NCI-H69 (cell line): ENCODE measurements around the gene KLK7.

Source experiments
- DNase-seq: peaks from one replicate; lab custom pipeline; 2025; lab: John Stamatoyannopoulos, UW

The KLK7 gene

DNA sequence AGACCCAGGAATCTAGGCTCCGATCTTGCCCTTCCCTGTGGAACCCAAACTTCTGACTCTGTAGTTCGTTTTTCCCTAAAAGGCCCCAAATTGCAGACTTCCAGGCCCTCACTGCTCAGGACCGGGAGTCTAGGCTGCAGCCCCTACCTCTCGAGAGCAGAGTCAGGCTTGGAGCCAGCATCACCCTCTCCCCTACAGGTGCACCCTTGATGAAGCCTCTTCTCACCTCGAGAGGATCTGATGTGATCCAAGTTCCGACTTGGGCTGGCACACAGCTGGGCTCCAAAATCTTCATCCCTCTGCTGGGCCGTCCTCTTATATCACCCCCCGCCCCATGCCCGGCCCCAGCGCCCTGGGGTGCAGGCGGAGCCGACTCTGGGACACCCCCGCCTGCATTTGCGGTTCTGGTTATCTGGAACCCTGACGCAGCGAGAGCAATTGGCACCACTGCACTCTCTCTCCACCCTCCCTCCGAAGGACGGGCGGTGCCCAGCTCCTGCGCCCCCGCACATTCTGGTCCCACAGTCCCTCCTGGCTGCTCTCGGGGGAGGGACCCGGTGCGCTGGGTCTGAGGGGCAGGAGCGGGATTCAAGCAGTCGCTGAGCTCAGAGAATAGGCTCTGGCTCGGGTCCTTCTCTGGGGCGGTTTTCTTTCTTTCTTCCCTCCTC is at the start of gene KLK7:
Gene KLK7 (minus strand): TSS at position 293 of the 668 bp plus-strand sequence. CDS start 1,518 bp downstream, outside the sequence.
- no peak for DNase-seq

DNA sequence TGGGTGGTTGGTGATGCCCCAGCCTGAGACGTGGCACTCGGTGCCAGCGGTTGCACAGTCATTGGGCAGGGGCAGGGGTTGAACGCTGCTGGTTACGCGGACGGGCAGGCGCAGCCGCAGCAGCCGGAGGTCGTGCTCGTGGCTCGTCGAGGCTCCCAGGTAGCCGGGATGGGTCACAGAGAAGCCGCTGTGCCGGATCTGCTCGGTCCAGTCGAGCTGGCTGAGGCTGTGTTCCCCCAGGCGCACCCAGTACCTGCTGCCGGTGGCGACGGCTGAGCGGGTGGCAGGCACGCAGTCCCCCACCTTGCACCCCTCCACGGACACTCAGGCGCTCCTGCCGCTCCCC is 48.1 kb upstream of the KLK7 start:
- no peak for DNase-seq

DNA sequence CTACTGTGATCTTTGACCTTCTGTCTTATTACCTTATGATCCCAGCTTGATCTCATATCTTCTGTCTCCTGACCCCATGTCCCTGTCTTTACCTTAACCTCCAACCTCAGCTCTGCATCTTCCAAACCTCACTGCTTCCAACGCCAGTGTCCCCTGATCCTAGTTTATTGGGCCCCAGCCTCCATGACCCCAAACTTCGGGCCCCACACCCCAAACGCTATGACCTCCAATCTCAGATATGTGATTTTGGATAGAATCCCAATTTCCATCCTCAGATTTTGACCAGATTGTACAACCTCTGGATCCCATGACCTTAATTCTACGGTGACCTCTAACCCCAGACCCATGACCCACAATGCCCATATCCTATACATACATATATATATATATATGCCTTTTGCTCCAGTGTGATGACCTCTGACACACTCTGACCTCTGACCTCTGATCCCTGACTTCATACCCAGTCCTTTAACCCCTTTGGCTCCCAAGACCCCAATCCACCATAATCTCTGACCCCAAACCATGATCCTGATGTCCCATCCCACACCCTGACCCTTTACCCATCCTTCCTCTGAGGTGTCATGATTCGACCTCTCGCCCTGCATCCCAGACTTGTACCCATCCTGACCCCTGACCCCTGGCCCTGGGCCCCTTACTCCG is 47.6 kb upstream of the KLK7 start:
- no peak for DNase-seq

DNA sequence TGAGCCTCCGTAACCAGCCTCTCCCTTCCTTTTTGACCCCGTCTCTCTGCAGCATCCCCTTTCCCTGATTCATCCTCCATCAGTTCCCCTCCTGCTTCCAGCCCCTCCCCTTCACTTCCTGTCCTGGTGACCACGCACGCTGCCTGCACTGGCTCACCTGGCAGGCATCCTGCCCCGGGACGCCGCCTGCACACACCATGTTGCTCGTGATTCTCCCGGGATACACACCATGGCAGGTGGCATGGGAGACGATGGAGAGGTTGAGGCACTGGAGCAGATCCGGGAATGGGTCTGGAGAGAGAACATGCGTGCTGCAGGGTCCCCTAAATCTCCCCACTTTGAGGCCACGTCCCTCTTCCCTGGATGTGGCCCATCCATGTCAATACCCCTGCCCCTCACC is 46.9 kb upstream of the KLK7 start:
- DNase-seq = no peak

DNA sequence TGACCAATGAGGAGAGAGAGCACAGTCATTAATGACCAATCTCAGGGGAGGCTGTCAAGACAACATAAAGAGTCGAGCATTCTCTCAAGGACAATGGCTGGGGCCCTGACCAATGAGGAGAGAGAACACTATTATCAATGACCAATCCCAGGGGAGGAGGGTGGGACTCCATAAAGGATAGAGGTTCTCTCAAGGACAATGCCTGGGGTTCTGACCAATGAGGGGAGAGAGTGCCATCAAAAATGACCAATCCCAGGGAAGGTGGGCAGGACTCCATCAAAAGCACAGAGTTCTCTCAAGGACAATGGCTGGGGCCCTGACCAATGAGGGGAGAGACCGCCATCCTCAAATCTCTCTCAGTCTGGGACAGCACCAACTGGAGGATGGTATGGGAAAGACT is 46.0 kb upstream of the KLK7 start:
- peak; percentile 10 for DNase-seq

DNA sequence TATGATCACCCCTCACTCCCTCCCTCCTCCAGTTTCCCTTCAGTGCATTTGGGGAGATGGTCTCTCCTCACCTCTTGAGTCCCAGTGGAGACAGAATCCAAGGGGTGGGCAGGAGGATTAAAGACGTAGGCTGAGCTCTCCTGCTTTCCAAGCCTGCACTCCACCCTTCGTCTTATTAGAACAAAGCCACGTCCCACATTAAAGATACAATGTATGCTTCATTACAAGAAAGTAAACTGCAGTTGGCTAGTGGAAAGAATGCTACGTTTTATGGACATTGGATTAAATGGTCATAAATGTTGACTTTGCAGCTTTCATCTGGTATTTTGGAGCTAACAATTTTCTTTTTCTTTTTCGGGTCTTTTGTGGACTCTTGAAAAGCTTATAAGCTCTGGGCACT is 44.2 kb upstream of the KLK7 start:
- DNase-seq = no peak

DNA sequence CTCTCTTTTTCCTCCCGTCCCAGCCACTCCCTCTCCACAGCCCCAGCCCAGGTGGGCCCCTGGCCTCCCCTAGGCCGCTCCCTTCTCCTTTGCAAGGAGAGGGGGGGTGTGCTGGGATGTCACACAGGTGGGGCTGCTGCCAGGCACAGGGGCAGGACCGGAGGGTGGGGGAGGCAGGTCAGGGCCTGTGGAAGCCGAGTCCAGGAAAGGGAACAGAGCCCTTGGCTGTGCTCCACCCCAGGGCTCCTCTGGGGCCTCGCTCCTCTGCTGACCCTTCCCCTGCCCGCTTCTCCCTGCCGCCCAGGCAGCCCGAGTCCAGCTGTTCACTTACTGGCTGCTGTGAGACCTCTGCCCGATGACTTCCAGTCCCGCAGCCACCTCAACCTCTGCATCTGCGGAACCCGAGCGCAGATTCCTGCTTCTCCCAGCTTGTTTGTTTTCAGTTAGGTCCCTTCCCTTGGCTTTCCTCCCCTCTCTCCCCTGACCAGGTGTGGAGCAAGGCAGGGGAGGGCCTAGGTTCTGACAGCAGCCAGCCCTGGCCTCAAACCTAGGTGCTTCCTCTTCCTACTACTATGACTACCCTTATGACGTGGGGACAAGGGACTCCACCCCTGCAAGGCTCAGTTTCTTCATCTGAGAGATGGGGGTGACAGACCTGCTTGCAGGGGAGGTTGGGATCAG is 43.5 kb upstream of the KLK7 start:
- no peak for DNase-seq

DNA sequence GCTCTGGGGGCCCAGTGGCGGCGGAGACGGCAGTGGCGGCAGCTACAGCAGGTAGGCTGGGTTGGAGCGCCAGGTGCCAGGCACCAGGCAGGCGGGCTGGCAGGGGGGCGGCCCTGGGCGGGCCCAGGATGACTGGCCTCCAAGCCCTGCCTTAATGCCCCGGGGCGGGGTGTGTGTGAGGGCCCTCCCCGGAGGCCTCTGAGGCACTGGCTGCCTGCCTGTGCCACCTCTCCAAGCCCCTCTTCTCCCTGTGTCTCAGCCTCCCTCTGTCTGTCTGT is 42.8 kb upstream of the KLK7 start, which contains the start of gene KLK11:
Gene KLK11 (minus strand): TSS at position 63 of the 278 bp plus-strand sequence. CDS start 985 bp downstream, outside the sequence.
- peak; percentile 72 for DNase-seq

DNA sequence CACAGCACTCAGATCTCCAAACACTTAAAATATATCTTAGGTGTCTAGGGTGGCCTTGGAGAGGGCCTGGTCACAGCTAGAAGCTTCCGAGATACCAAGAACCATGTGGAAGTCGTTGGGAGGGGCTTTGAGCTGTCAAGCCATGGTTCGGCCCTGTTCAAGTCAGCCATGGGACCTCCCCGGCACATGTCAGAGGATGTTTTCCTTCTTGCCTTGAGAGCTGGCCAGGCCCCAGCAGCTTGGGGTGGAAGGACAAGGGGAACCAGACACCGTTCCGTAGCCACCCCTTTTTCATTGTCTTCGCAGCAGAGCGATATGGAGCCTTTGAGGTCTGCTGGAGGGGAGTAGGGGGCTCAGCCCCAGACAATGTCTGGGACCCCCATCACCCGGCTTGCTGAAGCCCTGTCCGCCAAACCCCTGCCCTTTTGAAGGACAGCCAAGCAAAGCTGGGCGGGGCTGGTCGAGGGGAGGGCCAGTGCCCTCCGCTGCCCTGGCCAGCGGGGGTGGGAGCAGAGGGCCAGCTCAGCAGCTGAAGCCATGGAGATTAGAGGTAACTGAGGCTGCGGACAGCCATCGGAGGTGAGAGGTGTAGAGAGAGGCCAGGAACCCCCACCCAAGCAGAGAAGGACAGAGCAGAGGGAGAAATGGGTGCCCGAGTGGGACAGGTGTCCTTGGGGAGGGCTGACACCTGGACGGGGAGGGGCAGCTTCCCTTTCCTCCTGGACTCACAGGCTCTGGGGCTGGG is 42.3 kb upstream of the KLK7 start:
- no peak for DNase-seq

DNA sequence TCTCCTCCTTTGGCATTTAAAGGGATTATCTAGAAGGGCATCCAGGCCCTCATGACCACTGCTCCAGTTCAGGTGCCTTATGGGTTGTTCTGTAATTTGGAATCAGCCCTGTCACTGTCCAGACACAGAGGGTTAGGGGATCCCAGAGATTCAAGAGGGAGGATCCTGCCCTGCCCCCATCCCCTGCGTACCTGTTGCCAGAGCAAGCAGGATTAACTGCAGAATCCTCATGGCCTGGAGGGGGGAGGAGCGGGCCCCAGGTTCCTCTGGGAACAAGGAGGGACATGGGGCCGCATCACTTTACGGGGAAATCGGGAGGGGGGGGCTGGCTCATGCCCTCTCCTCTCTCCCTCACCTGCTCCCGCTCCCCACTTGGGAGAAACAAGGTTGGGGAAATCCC is 41.7 kb upstream of the KLK7 start:
- DNase-seq = no peak

DNA sequence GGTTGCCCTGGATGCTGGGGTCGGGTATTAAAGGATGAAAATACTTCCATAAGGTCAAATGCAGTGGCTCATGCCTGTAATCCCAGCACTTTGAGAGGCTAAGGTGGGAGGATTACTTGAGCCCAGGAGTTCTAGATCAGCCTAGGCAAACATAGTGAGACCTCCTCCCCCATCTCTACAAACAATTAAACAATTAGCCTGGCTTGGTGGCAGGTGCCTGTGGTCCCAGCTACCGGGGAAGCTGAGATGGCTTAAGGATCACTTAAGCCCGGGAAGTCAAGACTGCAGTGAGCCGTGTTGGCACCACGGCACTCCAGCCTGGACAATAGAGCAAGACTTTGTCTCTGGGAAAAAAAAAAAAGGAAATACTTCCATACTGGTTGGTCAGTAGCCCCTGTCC is 41.2 kb upstream of the KLK7 start:
- DNase-seq = peak; percentile 26

DNA sequence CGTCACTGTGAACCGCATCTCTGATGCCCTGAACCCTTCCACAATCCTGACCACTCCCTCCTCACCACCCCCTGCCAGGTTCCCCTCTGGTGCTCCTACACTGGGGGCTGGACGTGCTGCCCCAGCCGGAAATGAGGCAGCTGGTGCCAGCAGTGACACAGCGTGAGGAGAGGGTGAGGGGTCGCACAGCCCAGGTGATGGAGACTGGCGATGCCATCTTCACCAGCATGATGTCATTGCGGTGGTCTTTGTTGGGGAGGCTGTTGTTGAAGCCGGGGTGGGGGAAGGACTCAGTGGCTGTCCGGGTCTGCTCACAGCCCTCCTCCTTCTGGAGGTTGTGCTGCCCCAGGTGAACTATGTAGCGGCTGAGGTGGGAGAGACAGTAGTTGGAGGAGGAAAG is 40.2 kb upstream of the KLK7 start:
- DNase-seq = no peak

DNA sequence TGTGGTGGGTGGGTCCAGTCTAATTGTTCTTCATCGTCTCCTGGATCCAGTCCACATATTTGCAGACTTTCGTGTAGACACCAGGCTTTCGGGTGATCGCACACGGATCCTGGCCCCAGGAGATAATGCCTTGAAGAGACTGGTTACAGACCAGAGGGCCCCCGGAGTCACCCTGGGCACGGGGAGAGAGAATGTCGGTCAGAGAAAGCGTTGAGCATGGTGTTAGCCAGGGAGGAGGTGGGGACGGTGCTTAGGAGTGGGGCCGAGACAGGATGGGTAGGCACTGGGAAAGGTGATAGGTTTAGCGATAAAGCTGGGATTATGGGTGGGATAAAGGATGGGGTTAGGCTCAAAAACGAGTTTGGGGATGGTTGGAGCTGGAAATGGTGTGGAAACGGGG is 38.8 kb upstream of the KLK7 start:
- DNase-seq = no peak

DNA sequence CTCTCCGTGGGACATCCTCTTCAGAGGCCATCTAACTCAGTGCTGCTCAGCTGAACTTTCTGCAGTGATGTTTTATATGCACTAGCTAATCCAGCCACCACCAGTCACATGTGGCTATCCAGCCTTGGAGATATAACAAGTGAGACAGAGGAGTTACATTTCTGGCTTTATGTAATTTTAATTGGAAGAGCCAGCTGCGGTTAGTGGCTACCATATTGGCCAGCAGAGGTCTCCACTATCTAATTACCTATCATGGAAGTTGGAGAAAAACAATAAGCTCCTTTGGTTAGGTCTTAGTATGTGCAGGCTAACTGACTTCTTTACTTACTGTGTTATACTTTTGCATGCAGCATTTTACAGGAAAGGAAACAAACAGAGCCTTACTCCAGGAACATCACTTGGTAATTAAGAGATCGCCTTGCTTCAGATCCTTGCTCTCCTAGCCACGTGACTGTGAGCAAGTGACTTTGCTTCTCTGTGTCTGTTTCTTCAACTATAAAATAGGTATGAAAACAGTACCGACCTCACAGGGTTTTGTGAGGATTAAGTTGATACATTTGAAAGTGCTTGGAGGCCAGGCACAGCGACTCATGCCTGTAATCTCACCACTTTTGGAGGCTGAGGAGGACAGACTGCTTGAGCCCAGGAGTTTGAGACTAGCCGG is 37.4 kb upstream of the KLK7 start:
- DNase-seq = peak; percentile 61

DNA sequence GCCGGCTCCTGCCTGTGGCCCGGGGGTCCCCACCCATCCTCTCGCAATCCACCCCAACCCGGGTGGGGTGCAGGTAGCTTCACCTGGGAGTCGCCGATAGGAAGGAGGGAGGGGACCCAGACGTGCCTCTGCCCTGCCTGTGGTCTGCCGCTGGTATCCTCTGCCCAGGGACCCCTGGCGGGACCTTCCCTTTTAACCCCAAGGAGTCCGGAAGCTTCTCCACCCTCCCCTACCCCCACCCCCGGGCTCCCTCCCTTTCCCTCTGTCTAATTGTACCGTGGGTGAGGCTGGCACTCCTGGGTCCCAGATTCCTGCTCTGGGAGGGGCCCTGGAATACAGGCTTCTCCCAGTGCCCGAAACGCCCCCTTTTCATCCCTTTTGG is 35.8 kb upstream of the KLK7 start, which contains the start of gene KLK10:
Gene KLK10 (minus strand): TSS at position 166 of the 382 bp plus-strand sequence. CDS start 579 bp downstream, outside the sequence.
- DNase-seq = no peak

DNA sequence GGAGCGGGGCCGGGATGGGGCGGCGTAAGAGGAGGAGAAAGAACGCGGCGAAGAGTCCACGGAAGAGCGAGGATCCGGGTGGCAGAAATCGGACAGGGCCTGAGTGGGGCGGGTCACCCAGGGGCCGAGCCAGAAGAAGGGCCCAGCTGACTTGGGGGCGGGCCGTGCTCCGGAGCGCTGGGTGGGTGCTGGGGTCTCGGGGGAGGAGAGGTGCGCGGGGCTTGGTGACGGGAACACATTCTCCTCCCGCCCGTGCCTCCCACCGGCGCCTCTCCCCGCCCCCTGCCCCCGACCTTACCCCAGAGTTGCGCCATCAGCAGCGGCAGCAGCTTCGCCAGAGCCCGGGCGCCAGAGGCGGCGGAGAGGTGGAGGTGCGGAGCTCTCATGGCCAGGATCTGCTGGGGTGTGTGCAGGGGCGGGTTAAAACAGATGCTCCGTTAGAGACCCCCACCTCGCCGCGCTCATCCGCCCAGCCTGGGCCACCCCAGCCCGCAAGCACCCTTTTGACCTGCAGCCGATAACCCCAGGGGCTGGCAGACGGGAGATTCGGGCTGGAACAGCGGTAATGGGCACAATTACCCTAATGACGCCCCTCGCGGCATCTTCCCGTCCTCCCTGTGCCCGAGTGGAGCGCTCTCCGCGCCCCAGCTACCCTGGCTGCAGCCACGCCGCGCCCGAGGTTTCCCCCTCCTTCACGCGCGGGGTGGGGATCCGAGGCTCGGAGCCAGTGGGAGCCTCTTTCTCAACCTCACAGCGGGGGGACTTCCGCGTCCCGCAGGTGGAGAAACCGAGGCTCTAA is 35.2 kb upstream of the KLK7 start:
- peak; percentile 39 for DNase-seq

DNA sequence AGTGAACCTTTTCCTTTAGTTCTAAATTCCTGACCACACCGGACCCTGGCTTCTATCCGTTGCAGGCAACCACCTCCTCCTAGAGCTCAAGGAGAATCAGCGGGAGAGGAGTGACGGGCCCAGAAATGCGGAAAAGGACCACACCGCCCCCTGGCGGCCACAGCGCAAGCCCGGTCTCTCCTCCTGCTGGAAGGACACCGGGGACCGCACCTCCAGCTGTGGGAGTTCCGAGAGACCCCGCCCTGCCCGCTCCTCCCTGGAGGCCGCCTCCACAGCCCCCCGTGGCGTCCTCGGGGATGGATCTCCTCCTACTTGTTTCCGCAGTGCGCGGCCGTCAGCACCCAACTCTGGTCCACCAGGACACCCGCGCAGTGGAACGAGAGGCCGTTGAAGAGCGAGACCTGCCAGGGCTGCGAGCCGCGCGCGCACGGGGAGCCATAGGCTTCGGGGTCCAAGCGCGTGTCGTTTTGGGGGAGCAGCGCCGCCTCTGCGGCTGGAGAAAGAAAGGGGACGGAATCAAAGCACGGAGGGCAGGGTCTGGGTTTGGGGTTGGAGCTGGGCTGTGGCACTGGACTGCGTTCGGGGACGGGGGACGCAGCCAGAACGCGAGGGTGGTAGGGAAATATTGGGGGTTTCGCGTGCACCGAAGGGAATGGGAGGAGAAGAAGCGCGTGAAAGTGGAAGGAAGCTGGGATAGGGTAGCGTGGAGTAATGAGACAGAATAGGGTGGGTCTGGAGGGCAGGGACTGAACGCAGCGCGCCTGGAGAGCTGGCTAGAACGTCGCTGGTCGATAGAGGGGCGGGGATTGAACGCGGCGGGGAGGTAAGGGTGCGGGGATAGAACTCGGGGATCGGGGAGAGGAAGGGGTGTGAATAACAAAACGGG is 33.3 kb upstream of the KLK7 start:
- peak; percentile 71 for DNase-seq

DNA sequence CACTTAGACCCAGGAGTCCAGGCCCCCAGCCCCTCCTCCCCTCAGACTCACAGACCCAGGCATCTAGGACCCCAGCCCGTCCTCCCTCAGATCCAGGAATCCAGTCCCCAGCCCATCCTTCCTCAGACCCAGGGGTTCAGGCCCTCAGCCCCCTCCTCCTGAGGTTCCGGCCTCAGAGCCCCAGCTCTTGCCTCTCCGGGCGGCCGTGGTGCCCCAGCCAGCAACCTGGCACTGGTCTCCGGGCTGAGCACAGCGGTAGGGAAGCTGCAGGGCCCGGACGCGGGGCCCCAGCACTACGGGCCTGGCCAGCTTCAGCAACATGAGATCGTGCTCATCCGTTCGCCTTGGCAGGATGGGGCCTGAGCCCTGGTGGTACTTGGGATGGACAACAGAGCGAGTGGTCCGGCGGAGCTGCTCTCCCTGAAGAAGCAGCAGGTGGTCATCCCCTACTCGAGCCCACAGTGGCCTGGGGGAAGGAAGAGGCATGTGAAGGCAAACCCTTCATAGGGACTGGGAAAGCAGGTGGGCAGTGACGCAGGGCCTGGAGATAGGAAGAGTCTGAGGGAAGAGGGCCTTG is 32.1 kb upstream of the KLK7 start:
- no peak for DNase-seq

DNA sequence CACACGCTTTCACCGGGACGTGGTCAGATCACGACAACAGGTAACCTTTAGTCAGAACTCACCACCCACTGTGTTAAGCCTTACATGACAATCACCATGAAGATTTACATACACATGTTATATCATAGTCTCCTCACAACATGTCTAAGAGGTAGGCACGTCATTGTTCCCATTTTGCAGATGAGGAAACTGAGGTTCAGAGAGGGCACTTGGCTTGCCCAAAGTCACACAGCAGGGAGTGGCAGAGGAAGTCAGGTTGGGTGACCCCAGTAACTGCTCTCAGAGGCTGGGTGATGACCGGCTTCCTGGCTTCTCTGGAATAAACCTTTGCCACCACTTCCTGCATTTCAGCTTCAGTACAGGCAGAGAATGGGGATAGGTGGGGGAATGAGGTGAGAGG is 30.5 kb upstream of the KLK7 start:
- no peak for DNase-seq

DNA sequence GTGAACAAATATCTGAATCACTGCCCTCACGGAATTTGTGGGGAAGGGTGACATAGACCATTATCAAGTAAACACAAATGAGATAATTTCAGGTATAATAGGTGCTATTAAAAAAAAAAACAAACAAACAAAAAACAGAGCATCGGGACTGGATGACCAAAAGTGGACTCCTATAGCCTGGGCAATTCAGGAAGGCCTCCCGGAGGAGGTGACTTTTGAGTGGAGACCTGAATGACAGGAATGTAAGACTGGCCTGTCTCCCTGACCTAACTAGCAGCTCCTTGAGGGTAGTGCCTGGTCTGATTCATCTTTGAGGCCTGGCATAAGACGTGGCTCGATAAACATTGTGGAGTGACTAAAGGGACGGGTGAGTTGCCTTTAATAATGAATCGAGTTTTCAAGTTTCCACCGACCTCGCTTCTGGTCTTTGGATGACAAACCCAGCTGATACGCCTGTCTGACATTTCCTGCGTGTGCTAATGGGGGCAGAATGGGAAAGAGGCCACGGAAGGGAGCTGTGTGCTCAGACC is 29.0 kb upstream of the KLK7 start:
- DNase-seq = no peak
